Neural cell (in vitro differentiated cells): ENCODE results near the gene ANKMY1. TPM values are rescaled to one million over a fixed set of nuclear protein-coding genes. Genes with fewer than 3 reads are reported as not detected.

Source experiments
- H2AFZ ChIP-seq: fragments of 200-600, 300-800 bp; sonication (generic), shearing (Covaris generic); 2 replicates; pipeline ENCODE4 v1.6.0; 2014; ENCODE audit warnings: low read depth, mild to moderate bottlenecking, antibody characterized with exemption, low read length, moderate library complexity
- H3F3A ChIP-seq: fragments of 200-600 bp; shearing (Covaris generic); 2 replicates; pipeline ENCODE4 v1.6.1; 2016; ENCODE audit warnings: mild to moderate bottlenecking, moderate library complexity, mixed read lengths, antibody characterized with exemption, low read length; ENCODE audit not compliant: insufficient read depth, poor library complexity, severe bottlenecking
- H3K27ac ChIP-seq: fragments of 200-600, 300-800 bp; sonication (generic), shearing (Covaris generic); 2 replicates; pipeline ENCODE4 v1.5.1; 2014; ENCODE audit warnings: mild to moderate bottlenecking, low read length, moderate library complexity
- H3K27me3 ChIP-seq: fragments of 300-800, 200-600 bp; sonication (generic), shearing (Covaris generic); 2 replicates; pipeline ENCODE4 v1.6.0; 2014; ENCODE audit warnings: mild to moderate bottlenecking, low read depth, low read length, moderate library complexity; ENCODE audit not compliant: insufficient read depth
- H3K36me3 ChIP-seq: fragments of 300-800, 200-600 bp; sonication (generic), shearing (Covaris generic); 2 replicates; pipeline ENCODE4 v1.5.1; 2014; ENCODE audit warnings: mild to moderate bottlenecking, antibody characterized with exemption, low read length, moderate library complexity; ENCODE audit not compliant: insufficient read depth
- H3K4me2 ChIP-seq: fragments of 300-800, 200-600 bp; sonication (generic), shearing (Covaris generic); 2 replicates; pipeline ENCODE4 v1.6.0; 2014; ENCODE audit warnings: mild to moderate bottlenecking, low read length
- H3K4me3 ChIP-seq: fragments of 300-800, 200-600 bp; sonication (generic), shearing (Covaris generic); 2 replicates; pipeline ENCODE4 v1.5.1; 2014; ENCODE audit warnings: mild to moderate bottlenecking, low read length, moderate library complexity
- H3K79me2 ChIP-seq: fragments of 200-600 bp; shearing (Covaris generic); replicated peaks from 2 replicates; pipeline ENCODE4 v1.6.0; 2014; ENCODE audit warnings: mild to moderate bottlenecking, low read length, moderate library complexity; ENCODE audit not compliant: insufficient read depth
- H3K9ac ChIP-seq: fragments of 300-800, 200-600 bp; sonication (generic), shearing (Covaris generic); 2 replicates; pipeline ENCODE4 v1.6.1; 2016; ENCODE audit warnings: mild to moderate bottlenecking, low read length, mixed read lengths
- H3K9me2 ChIP-seq: fragments of 200-600 bp; shearing (Covaris generic); 2 replicates; pipeline ENCODE4 v1.6.1; 2016; ENCODE audit warnings: mild to moderate bottlenecking, low read length, mixed read lengths; ENCODE audit not compliant: insufficient read depth
- H3K9me3 ChIP-seq: fragments of 200-600, 300-800 bp; sonication (generic), shearing (Covaris generic); 2 replicates; pipeline ENCODE4 v1.6.1; 2016; ENCODE audit warnings: mild to moderate bottlenecking, mixed run types, low read length, moderate library complexity, mixed read lengths
- H4K20me1 ChIP-seq: fragments of 200-600 bp; shearing (Covaris generic); 2 replicates; pipeline ENCODE4 v1.6.1; 2016; ENCODE audit warnings: mild to moderate bottlenecking, mixed run types; ENCODE audit not compliant: insufficient read depth
- CTCF ChIP-seq: fragments of 450-650 bp; IDR thresholded peaks from 2 replicates; pipeline ENCODE4 v1.5.1; 2014; ENCODE audit warnings: antibody characterized with exemption, mild to moderate bottlenecking, moderate library complexity; ENCODE audit not compliant: poor library complexity, severe bottlenecking
- EP300 ChIP-seq: fragments of 450-650 bp; conservative IDR thresholded peaks from 2 replicates; pipeline ENCODE4 v1.6.1; 2014; ENCODE audit warnings: antibody characterized with exemption, mild to moderate bottlenecking, moderate library complexity; ENCODE audit not compliant: poor library complexity, severe bottlenecking
- EZH2 ChIP-seq: fragments of 200-600, 300-800 bp; shearing (Covaris generic), sonication (generic); IDR thresholded peaks from 2 replicates; pipeline ENCODE4 v1.6.1; 2014; ENCODE audit warnings: antibody characterized with exemption, low read length, borderline replicate concordance, mild to moderate bottlenecking; ENCODE audit not compliant: insufficient read depth, poor library complexity, severe bottlenecking
- MXI1 ChIP-seq: fragments of 450-650 bp; conservative IDR thresholded peaks from 2 replicates; pipeline ENCODE4 v1.6.1; 2014; ENCODE audit warnings: antibody characterized with exemption, mild to moderate bottlenecking; ENCODE audit not compliant: poor library complexity, severe bottlenecking
- POLR2AphosphoS5 ChIP-seq: IDR thresholded peaks from 2 replicates; pipeline ENCODE4 v1.6.1; 2012
- RAD21 ChIP-seq: fragments of 450-650 bp; conservative IDR thresholded peaks from 2 replicates; pipeline ENCODE4 v1.6.1; 2014; ENCODE audit warnings: antibody characterized with exemption, mild to moderate bottlenecking, moderate library complexity
- REST ChIP-seq: IDR thresholded peaks from 2 replicates; pipeline ENCODE4 v1.6.1; 2012; ENCODE audit warnings: borderline replicate concordance
- SMC3 ChIP-seq: fragments of 450-650 bp; conservative IDR thresholded peaks from 2 replicates; pipeline ENCODE4 v1.6.1; 2014; ENCODE audit warnings: antibody characterized with exemption, mild to moderate bottlenecking, moderate library complexity; ENCODE audit not compliant: poor library complexity
- TAF1 ChIP-seq: IDR thresholded peaks from 2 replicates; pipeline ENCODE4 v1.6.1; 2012; ENCODE audit warnings: low read depth
- polyA plus RNA-seq: library from polyadenylated mRNA; depleted of rRNA; stranded (reverse); fragments of >200 nt; gene quantifications from 2 replicates; pipeline ENCODE4 v1.2.3, GENCODE V29; 2014

Gene ANKMY1
- polyA plus RNA-seq, 1 donor from 2014 or later: 6.6 TPM

- Histone ChIP-seq H3K9me2 (no peaks in the 10 kb centered on the region), H3K27me3 (no peaks in the 10 kb centered on the region), H4K20me1 (no peaks in the 10 kb centered on the region), H2AFZ (no peak overlapping the region), H3K36me3 (no peaks in the 10 kb centered on the region), H3K9ac (no peak overlapping the region), H3F3A (no peaks in the 10 kb centered on the region), H3K9me3 (no peaks in the 10 kb centered on the region), H3K79me2 (no peaks in the 10 kb centered on the region), H3K4me3 (no peak overlapping the region), H3K4me2 (no peak overlapping the region), H3K27ac (no peak overlapping the region)
- TF ChIP-seq MXI1: no peak
These were observed 44.7 kb upstream of the ANKMY1 start for GRCh38 chr2:240602266-240603050.

- Histone ChIP-seq H3K27ac (no peak overlapping the region), H3K79me2 (no peaks in the 10 kb centered on the region), H3K4me2 (no peak overlapping the region), H3K4me3 (no peak overlapping the region), H3K9me2 (no peaks in the 10 kb centered on the region), H3K27me3 (no peaks in the 10 kb centered on the region), H3K9ac (no peak overlapping the region), H3K9me3 (no peaks in the 10 kb centered on the region), H2AFZ (no peak overlapping the region), H3F3A (no peaks in the 10 kb centered on the region), H3K36me3 (no peaks in the 10 kb centered on the region), H4K20me1 (no peaks in the 10 kb centered on the region)
- TF ChIP-seq TAF1 (no peak), EP300 (no peak), POLR2AphosphoS5 (no peak)
These were observed 44.0 kb upstream of the ANKMY1 start for GRCh38 chr2:240601831-240602160.

- H3F3A ChIP-seq: no peaks in the 10 kb centered on the region
- H3K36me3 ChIP-seq: no peaks in the 10 kb centered on the region
- no peaks in the 10 kb centered on the region for H4K20me1 ChIP-seq
These were observed 43.5 kb upstream of the ANKMY1 start for GRCh38 chr2:240601061-240601830.

DNA sequence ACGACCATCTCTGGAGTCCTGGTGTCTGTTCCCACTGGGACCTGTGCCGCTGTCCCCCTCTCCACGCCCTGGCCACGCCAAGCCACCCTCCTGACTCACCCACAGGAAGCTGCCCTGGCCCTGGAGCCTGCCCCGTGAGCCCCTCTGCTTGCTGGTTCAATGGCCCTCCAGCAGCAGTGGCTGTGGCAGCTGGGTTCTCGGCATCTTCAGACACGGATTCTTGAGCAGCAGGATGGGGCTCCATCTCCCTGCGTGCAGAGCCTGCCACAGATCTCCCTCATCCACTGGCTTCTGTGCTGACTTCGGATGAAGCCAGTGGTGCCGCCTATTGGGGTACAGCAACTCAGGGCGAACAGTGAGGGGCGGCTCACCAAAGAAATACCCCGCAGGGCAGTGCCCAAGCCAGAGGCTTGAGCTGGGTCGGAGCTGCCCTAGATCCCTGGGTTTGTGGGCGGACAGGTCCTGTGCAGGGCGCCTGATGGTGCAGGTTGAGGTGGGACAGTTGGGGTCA, 42.7 kb upstream of the ANKMY1 start:
- H3K27ac ChIP-seq: no peak overlapping the region
- H2AFZ ChIP-seq: no peak overlapping the region
- H3K36me3 ChIP-seq: no peaks in the 10 kb centered on the region
- no peaks in the 10 kb centered on the region for H3K9me2 ChIP-seq
- TF ChIP-seq MXI1: no peak
- no peak for TF ChIP-seq EP300
- TF ChIP-seq CTCF: no peak
- TF ChIP-seq POLR2AphosphoS5: no peak
- no peak for TF ChIP-seq SMC3
- no peak for TF ChIP-seq RAD21
- TF ChIP-seq EZH2: no peak
- TF ChIP-seq REST: no peak
- no peak for TF ChIP-seq TAF1
- H3K4me3 ChIP-seq: no peak overlapping the region
- H3F3A ChIP-seq: no peaks in the 10 kb centered on the region
- no peak overlapping the region for H3K9ac ChIP-seq
- no peak overlapping the region for H3K4me2 ChIP-seq
- H3K79me2 ChIP-seq: no peaks in the 10 kb centered on the region
- H4K20me1 ChIP-seq: no peaks in the 10 kb centered on the region
- H3K9me3 ChIP-seq: no peaks in the 10 kb centered on the region
- H3K27me3 ChIP-seq: no peaks in the 10 kb centered on the region

More at GRCh38 chr2:240601061-240601830, 43.5 kb upstream of the ANKMY1 start:
- TF ChIP-seq RAD21: no peak
- no peak for TF ChIP-seq TAF1
- no peak for TF ChIP-seq EZH2
- no peak overlapping the region for H3K9ac ChIP-seq
- H3K79me2 ChIP-seq: no peaks in the 10 kb centered on the region
- H3K9me3 ChIP-seq: no peaks in the 10 kb centered on the region
- no peaks in the 10 kb centered on the region for H3K27me3 ChIP-seq
- no peaks in the 10 kb centered on the region for H3K9me2 ChIP-seq
- no peak overlapping the region for H3K4me3 ChIP-seq
- H3K27ac ChIP-seq: no peak overlapping the region
- no peak overlapping the region for H2AFZ ChIP-seq
- no peak overlapping the region for H3K4me2 ChIP-seq
